IgD-negative memory B cell (primary cell): ENCODE data around the gene UNC119. TPM values are rescaled to one million over a fixed set of nuclear protein-coding genes. Genes with fewer than 3 reads are reported as not detected.

ENCODE experiments used
- H3K27ac Mint-ChIP-seq, 3 donors: one replicate each; pipeline ENCODE4 v1.8.0; 2020 to 2022; ENCODE audit warnings: mild to moderate bottlenecking in 3 of 3, mixed read lengths in 3 of 3, moderate library complexity in 1 of 3
- H3K27me3 Mint-ChIP-seq: one replicate; pipeline ENCODE4 v1.8.0; 2021; ENCODE audit warnings: mixed read lengths
- H3K36me3 Mint-ChIP-seq: one replicate; pipeline ENCODE4 v1.8.0; 2020; ENCODE audit warnings: mild to moderate bottlenecking, mixed read lengths
- H3K4me1 Mint-ChIP-seq, 3 donors: one replicate each; pipeline ENCODE4 v1.8.0; 2020 to 2022; ENCODE audit warnings: mixed read lengths in 3 of 3, mild to moderate bottlenecking in 1 of 3
- H3K4me3 Mint-ChIP-seq, 4 donors: one replicate each; pipeline ENCODE4 v1.8.0; 2020 to 2022; ENCODE audit warnings: mild to moderate bottlenecking in 4 of 4, mixed read lengths in 4 of 4, moderate library complexity in 3 of 4
- H3K9me3 Mint-ChIP-seq, 3 donors: one replicate each; pipeline ENCODE4 v1.8.0; 2020 to 2021; ENCODE audit warnings: mixed read lengths in 3 of 3, mild to moderate bottlenecking in 1 of 3
- polyA plus RNA-seq: library from polyadenylated mRNA; unstranded; fragments of 300-500 nt; fragmentation: Illumina TruSeq; gene quantifications from one replicate; pipeline ENCODE4 v1.2.3, GENCODE V29; 2021

Gene UNC119
- polyA plus RNA-seq, 1 donor from 2014 or later: 69.5 TPM

DNA sequence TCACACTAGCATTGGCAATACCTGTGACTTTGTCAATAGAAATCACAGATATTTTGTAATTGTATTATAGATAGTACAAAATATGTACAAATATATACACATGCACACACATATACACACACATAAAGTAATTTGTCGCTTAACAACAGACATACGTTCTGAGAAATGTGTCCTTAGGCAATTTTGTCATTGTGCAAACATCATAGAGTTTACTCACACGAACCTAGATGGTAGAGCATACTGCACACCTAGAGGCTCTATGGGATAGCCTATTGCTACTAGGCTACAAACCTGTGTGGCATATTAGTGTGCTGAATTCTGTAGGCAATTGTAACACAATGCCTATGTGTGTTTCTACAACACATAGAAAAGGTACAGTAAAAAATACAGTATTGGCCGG, 11.0 kb downstream of the UNC119 start:
- H3K9me3 Mint-ChIP-seq: no peaks in the 10 kb centered on the region
- H3K27ac Mint-ChIP-seq: no peak overlapping the region
- no peaks in the 10 kb centered on the region for H3K36me3 Mint-ChIP-seq
- H3K27me3 Mint-ChIP-seq: no peaks in the 10 kb centered on the region
- no peak overlapping the region for H3K4me3 Mint-ChIP-seq
- peaks cover 7 to 17% (median 10%) of the 10 kb centered on the region in 3 donors for H3K4me1 Mint-ChIP-seq

DNA sequence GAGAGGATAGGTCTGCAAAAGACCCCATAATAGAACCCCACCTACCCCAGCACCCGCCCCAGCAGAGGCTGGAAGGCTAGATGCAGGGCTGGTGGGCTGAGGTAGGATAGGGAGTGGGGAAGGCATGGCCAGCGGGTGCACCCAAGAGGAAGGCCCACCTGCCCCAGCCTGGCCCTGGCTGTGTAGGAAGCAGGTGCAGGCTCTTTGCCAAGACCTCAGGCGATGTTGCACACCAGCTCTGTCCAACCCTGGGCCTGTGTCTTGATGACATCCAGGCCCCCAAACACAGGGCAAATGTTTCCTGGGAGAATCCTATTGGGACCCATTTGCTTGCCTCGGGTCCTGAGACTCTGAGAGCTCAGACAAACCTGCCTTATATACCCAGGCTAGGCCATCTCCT, 12.2 kb downstream of the UNC119 start:
- no peaks in the 10 kb centered on the region for H3K9me3 Mint-ChIP-seq
- no peak overlapping the region for H3K27ac Mint-ChIP-seq
- H3K4me3 Mint-ChIP-seq: peak overlapping the region in 1 of 4 donors; percentile 13
- peaks cover 7 to 15% (median 8%) of the 10 kb centered on the region in 3 donors for H3K4me1 Mint-ChIP-seq
- no peaks in the 10 kb centered on the region for H3K36me3 Mint-ChIP-seq
- no peaks in the 10 kb centered on the region for H3K27me3 Mint-ChIP-seq

DNA sequence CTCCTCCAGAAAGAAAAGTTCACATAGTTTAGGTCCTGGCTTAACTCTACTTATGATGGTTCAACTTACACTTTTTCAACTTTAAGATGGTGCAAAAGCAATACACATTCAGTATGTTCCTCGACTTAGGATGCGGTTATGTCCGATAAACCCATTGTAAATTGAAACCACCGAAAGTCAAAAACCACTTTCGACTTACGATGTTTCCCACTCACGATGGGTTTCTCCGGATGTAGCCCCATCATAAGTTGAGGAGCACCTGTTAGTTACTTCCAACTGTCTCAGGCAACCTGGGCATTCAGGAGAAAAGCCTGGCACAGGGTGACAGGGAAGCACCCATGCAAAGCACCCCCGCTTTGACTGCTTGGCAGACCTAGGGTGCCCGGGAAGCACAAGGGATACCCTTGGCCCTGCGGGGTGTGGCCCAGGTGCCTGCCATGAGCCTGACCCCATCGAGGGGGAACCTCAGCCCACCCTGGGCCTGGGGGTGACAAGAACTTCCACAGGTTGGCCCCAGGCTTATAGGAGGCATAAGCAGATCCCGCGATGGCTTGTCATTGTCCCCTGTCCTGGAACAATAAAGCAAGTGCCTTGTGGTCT, 14.0 kb downstream of the UNC119 start:
- Mint-ChIP-seq H3K27ac (no peak overlapping the region), H3K4me3 (no peak overlapping the region), H3K4me1 (peaks cover 0 to 6% (median 0%) of the 10 kb centered on the region in 3 donors), H3K27me3 (no peaks in the 10 kb centered on the region), H3K36me3 (no peaks in the 10 kb centered on the region), H3K9me3 (no peaks in the 10 kb centered on the region)

DNA sequence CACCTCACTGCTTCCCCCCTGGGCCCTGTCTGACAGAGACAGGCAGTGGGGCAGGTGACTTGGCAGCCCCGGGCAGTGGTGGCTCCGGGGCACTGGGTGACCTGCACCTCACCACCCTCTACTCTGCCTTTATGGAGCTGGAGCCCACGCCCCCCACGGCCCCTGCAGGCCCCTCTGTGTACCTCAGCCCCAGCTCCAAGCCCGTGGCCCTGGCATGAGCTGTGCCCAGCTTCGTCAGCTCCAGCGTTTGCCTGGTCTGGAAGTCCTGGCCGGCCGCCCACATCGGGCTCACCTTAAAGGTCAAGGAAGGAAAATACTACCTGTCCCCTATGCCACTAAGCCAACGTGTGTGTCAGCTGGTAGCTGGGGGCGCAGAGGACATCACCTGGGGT, 15.2 kb downstream of the UNC119 start:
- no peaks in the 10 kb centered on the region for H3K36me3 Mint-ChIP-seq
- peaks cover 1% of the 10 kb centered on the region for H3K27me3 Mint-ChIP-seq
- H3K4me1 Mint-ChIP-seq: peaks cover 0 to 1% (median 0%) of the 10 kb centered on the region in 3 donors
- H3K27ac Mint-ChIP-seq: no peak overlapping the region
- no peaks in the 10 kb centered on the region for H3K9me3 Mint-ChIP-seq
- H3K4me3 Mint-ChIP-seq: no peak overlapping the region

DNA sequence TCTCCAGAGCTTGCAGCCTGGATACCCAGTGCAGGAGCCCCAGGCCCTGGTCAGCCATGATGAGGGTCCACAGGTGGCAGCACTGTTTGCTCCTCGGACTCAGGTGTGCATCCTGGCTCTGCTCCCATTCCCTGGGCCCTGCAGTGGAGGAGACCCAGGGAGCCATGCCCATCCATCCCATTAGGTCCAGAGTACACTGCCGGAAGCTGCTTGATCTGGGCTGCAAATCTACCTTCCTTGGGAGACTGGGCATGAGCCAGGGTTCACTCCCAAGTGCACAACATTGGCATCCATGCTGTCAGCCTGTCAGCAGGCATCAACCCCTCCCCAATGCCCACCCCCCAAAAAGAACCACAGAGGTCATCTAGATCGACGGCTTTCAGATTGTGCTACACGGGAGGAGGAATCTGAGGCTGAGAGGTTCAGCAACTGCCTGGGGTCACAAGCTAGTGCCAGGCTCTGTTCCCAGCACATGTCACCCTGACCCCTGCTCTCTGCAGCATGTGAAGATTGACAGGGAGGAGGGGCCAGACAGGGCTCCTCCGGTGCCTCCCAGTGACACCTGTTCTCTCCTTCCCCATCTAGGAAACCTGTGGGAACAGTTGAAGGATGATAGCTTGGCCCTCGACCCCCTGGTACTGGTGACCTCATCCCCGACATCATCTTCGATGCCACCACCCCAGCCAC, 15.7 kb downstream of the UNC119 start:
- Mint-ChIP-seq H3K9me3 (no peaks in the 10 kb centered on the region), H3K4me3 (no peak overlapping the region), H3K4me1 (peaks cover 0 to 1% (median 0%) of the 10 kb centered on the region in 3 donors), H3K27ac (no peak overlapping the region), H3K27me3 (peaks cover 1% of the 10 kb centered on the region), H3K36me3 (no peaks in the 10 kb centered on the region)

DNA sequence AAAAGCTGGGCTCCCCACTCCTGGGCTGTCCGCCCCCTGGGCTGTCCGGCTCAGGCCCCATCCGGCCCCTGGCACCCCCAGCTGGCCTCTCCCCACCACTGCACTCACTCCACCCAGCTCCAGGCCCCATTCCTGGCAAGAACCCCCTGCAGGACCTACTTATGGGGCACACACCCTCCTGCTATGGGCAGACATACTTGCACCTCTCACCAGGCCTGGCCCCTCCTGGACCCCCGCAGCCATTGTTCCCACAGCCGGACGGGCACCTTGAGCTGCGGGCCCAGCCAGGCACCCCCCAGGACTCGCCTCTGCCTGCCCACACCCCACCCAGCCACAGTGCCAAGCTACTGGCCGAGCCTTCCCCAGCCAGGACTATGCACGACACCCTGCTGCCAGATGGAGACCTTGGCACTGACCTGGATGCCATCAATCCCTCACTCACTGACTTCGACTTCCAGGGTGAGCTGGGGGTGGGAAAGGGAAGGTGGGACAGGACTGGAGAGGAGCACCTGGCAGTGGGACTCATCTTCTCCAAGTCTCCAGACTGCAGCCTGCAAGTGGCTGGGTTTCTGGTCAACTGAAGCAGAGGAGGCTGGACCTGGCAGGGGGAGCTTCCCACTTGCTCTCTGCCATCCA, 17.6 kb downstream of the UNC119 start:
- Mint-ChIP-seq H3K27me3 (peaks cover 1% of the 10 kb centered on the region), H3K36me3 (no peaks in the 10 kb centered on the region), H3K27ac (peak overlapping the region in 1 of 3 donors; percentile 62), H3K4me1 (peaks cover 0 to 1% (median 0%) of the 10 kb centered on the region in 3 donors), H3K9me3 (no peaks in the 10 kb centered on the region), H3K4me3 (no peak overlapping the region)

DNA sequence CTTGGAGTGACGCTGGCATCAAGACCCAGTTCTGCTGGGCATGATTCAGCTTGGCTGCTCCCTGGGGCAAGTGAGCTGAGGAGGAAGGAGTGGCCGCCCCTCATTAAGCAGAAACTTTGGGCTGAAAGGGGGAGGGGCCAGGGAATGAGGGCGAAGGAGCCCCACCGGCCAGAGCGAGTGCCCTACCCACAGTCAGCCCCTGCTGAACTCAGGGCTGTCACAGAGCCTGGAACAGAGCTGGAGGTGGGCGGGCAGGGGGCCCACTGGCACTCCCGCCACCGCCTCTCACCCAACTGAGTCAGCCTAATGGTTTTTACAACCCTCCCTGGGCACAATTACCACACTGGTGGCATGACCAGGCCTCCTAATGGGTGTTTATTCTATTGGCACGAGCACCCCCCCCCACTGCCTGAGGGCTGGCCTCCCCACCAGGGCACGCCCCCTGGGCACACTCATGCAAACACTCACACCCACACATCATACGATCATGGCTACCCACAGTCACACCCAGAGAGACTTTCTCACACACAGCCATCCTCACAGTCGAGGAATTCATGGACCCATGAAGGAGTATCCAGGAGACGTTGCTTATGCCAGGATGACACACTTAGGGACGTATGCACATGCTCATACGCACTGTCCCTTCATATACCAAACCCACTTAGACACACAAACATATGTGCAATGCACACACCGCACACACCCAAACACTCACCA, 19.2 kb downstream of the UNC119 start:
- H3K27me3 Mint-ChIP-seq: peaks cover 1% of the 10 kb centered on the region
- H3K36me3 Mint-ChIP-seq: peaks cover 1% of the 10 kb centered on the region
- H3K4me1 Mint-ChIP-seq: peaks cover 0 to 1% (median 0%) of the 10 kb centered on the region in 3 donors
- H3K27ac Mint-ChIP-seq: no peak overlapping the region
- H3K9me3 Mint-ChIP-seq: no peaks in the 10 kb centered on the region
- no peak overlapping the region for H3K4me3 Mint-ChIP-seq

DNA sequence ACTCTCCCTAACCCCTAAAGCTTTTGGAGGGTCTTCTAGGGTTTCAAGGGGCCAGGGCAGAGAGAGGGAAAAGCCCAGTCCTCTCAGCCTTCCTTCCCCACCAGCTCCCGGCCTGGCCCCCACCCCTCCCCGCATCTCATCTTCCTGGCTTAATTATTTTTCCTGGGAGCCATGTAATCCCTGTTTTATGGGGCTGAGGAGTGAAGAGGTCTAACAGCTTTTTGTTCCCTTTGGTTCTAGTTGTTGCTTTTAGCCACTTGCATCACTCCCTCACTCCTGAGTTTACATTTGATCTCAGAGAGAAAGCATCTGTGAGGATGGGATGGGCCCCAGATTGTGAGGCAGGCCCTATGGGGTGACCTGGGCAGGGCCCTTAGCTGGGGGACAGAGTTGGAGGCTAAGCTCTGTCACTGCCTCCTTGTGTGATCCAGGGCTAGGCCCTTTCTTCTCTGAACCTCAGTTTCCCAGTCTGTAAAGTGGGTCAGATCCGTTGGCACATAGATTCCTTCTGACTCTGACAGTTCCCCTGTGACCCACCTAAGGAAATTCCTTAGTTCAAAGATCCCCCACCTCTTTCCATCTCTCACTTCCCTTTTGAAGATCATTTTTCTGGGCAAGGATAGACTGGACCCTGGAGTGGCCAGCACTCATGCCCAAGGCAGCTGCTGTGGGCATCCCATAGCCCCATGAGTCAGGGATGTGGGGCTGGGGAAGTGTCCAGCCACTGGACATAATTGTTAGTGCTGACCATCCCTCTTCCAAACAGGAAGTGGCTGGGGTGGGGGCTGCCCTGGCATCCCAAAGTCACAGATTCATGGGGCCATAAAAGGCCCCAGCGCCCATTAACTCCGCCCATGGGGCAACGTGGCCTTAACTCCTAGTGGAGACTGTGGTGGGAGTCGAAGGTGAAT, 20.1 kb downstream of the UNC119 start:
- no peak overlapping the region for H3K27ac Mint-ChIP-seq
- H3K36me3 Mint-ChIP-seq: peaks cover 1% of the 10 kb centered on the region
- H3K4me3 Mint-ChIP-seq: no peak overlapping the region
- no peaks in the 10 kb centered on the region for H3K4me1 Mint-ChIP-seq
- H3K9me3 Mint-ChIP-seq: no peaks in the 10 kb centered on the region
- H3K27me3 Mint-ChIP-seq: peaks cover 1% of the 10 kb centered on the region

DNA sequence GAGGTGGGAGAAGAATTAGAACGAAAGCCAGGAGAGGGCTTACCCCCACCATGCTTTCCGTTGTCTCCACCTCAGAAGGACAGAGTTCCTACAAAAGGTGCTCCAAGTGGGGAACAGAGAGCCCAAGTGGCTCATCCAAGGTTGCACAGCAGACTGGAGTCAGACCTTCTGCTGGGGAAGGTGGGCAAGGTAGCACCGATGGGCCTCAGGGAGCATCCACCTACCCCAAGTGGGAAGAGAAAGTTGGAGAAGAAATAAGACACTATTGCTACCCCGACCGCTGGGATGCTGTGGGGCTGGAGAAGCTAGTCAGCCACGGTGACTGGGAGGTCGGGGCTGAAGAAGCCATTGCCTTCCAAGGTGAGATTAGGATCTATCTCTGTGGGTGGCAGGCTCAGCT, 21.5 kb downstream of the UNC119 start:
- peaks cover 1% of the 10 kb centered on the region for H3K36me3 Mint-ChIP-seq
- H3K27ac Mint-ChIP-seq: no peak overlapping the region
- H3K4me3 Mint-ChIP-seq: no peak overlapping the region
- no peaks in the 10 kb centered on the region for H3K4me1 Mint-ChIP-seq
- peaks cover 1% of the 10 kb centered on the region for H3K27me3 Mint-ChIP-seq
- H3K9me3 Mint-ChIP-seq: no peaks in the 10 kb centered on the region

DNA sequence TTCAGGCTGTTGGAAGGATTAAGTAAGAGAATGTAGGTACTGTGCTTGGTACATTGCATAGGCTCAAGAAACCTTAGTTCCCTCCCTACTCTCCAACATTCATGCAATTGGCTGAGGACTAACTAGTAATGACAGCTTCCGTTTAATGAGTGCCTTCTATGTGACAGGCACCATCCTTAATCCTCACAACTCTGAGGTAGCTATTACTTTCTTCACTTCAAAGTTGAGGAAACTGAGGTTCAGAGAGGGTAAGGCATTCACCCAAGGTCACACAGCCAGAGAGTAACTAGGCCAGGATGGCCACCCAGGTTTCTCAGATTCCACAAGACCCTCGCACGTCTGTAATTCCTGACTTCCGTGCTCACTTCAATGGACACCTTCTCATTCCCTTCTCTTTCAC, 22.2 kb downstream of the UNC119 start:
- Mint-ChIP-seq H3K9me3 (no peaks in the 10 kb centered on the region), H3K27ac (no peak overlapping the region), H3K36me3 (peaks cover 1% of the 10 kb centered on the region), H3K4me3 (no peak overlapping the region), H3K4me1 (no peaks in the 10 kb centered on the region), H3K27me3 (peaks cover 1% of the 10 kb centered on the region)

DNA sequence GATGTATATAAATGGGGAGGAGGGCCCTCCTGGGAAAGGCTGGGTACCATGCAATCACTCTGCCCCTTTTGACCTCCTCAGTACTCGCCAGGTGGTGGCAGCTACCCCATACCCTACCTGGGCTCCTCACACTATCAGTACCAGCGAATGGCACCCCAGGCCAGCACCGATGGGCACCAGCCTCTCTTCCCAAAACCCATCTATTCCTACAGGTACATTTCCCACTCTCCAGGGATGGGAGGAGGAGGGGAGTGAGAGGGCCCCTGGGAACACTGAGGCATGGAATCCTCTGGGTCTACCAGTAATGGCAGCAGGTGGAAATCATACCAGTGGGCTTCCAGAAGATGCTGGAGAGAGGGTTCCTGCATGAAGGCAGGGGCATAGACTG, 23.4 kb downstream of the UNC119 start:
- peaks cover 1% of the 10 kb centered on the region for H3K27me3 Mint-ChIP-seq
- no peaks in the 10 kb centered on the region for H3K9me3 Mint-ChIP-seq
- no peak overlapping the region for H3K27ac Mint-ChIP-seq
- H3K4me3 Mint-ChIP-seq: no peak overlapping the region
- no peaks in the 10 kb centered on the region for H3K4me1 Mint-ChIP-seq
- peaks cover 4% of the 10 kb centered on the region for H3K36me3 Mint-ChIP-seq

DNA sequence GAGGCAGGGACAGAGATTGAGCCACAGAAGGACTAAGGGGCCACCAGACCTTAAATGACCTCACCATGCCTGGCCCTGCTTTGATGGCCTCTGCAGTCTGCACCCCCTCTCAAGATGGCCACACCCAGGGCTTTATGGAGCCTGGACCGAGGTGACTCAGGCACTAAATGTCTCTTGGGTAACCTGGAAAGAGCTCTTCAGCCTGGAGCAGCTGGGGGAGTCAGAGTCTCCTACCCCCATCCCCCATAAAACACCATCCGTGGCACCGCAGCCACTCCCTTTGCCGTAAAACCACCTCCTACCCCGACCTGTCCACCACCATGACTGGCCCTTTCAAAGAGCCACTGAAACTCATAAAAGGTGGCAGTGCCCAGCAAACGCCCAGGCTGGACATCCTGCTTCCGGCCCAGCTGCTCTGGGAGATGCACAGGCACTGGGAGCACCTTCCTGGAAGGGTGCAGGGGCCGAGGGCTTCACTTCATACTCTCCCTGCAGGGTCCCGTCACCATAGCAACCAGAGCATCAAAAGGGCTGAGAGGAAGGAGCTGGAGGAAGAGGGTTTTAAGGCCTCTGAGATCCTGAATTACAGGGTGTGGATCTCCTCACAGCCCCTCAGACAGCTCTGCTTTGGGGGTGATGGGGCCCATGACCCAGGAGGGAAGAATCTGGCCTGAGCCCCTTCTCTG, 24.0 kb downstream of the UNC119 start:
- H3K4me3 Mint-ChIP-seq: peak overlapping the region in 1 of 4 donors; percentile 28
- H3K4me1 Mint-ChIP-seq: no peaks in the 10 kb centered on the region
- H3K9me3 Mint-ChIP-seq: no peaks in the 10 kb centered on the region
- H3K36me3 Mint-ChIP-seq: peaks cover 4% of the 10 kb centered on the region
- H3K27me3 Mint-ChIP-seq: peaks cover 1% of the 10 kb centered on the region
- H3K27ac Mint-ChIP-seq: no peak overlapping the region

DNA sequence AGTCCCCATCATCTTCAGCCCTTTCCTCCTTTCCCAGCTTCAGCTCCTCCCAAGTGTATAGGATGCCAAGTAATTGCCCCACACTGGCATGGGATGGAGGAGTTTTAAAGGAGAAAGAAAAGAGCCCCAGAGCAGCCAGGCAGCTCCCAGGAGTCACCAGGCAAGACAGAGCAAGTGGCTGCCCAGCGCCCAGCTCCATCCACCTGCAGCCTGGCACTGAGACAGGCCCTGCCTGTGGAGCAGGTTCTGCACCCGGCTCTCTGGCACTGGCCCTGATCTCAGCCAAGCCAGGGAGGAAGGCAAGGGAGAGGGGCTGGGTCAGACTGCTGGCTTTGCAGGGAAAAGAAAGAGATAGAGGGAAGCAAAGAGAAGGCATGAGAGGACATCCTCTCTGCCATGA, 24.6 kb downstream of the UNC119 start:
- Mint-ChIP-seq H3K4me1 (no peaks in the 10 kb centered on the region), H3K27ac (no peak overlapping the region)

DNA sequence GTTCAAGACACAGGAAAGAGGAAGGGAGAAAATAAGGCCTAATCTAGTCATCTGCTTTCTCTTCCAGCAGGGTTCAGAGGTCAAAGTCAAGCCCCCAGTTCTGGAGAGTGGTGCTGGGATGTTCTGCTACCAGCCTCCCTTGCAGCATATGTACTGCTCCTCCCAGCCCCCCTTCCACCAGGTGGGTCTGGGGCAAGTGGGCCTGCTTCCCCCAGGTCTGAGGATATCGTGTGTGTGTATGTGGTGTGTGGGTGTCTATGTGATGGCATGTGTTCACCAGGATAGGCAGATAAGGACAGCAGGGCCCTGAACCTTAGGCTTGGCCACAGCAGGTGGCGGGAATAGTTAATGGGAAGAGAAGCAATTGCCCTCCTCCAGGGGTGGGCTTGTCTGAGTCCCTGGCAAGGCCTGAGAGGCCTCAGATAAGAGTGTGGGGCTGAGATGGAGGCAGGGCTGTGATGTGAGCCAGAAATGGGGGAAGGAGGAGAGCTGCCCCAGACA, 25.2 kb downstream of the UNC119 start:
- no peaks in the 10 kb centered on the region for H3K27me3 Mint-ChIP-seq
- no peak overlapping the region for H3K4me3 Mint-ChIP-seq
- no peaks in the 10 kb centered on the region for H3K9me3 Mint-ChIP-seq
- peaks cover 4% of the 10 kb centered on the region for H3K36me3 Mint-ChIP-seq
- no peaks in the 10 kb centered on the region for H3K4me1 Mint-ChIP-seq
- H3K27ac Mint-ChIP-seq: peak overlapping the region in 1 of 3 donors; percentile 18

More for the DNA sequence above, 24.6 kb downstream of the UNC119 start:
- Mint-ChIP-seq H3K9me3 (no peaks in the 10 kb centered on the region), H3K4me3 (no peak overlapping the region), H3K27me3 (no peaks in the 10 kb centered on the region), H3K36me3 (peaks cover 4% of the 10 kb centered on the region)
